T-helper 1 cell (primary cell): ENCODE data around the gene NAA80.

ENCODE experiments used
- DNase-seq, 5 donors: peaks; one replicate each; pipeline ENCODE4 v3.0.0-alpha.2; 2012 to 2020

The NAA80 gene

DNA sequence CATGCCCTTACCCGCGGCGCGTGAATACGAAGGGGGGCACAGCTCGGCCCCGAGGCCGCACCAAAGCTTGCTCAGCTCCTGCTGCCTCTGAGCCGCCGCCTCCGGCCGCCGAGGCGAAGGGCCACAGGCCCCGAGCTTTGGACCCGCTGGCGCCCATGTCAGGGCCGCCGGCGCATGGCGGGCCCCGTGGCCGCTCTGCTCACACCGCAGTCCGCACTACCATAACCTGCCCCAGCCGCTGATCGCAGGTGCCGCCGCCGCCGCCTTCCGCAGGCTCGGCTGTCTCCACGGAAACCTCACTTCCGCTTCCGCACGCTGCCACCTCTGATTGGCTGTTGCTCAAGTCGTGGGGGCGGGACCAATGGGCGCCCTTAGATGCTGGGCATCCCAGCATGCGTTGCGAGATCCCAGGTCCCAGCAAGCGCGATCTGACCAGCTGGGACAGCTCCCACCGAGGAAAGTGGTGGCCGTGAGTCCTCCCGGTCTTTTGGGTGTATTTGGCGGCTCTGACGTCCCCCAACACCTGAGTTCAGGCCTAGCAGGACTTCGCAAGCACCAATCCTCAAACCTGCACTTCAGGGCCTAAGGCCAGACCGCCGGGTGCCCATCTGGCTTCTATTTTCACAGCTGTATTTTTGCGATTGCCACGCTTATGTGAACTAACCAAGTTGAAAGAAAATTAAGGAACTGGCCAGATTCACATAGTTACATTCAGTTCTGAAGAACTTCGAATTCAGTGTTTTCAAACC is 28.9 kb upstream of the NAA80 start, which contains the start of gene TUSC2:
TUSC2 (minus strand) TSS at position 281 of the 749 bp plus-strand sequence; CDS start at position 157, 124 bp downstream.
- peak; percentile 89 to 96 (median 94) for DNase-seq

DNA sequence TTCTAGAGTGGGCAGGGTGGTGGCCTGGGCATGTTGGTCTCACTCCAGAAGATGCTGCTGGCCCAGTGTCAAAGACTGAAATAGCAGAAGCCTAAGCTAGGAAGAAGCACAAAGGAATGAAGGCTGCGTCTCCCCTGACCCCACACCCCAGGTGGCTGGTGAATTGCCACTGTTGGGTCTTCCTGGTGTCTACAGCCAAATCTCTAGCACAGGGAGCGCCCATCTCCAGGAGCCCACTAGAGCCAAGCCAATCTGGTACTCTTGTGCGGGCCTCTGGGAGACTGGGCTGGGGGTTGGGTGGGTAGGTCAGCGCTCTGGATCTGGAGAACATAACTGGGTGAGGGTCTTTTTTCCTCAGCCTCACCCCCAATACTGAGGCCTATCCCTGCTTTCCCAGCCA is 27.9 kb upstream of the NAA80 start:
- DNase-seq: no peak

DNA sequence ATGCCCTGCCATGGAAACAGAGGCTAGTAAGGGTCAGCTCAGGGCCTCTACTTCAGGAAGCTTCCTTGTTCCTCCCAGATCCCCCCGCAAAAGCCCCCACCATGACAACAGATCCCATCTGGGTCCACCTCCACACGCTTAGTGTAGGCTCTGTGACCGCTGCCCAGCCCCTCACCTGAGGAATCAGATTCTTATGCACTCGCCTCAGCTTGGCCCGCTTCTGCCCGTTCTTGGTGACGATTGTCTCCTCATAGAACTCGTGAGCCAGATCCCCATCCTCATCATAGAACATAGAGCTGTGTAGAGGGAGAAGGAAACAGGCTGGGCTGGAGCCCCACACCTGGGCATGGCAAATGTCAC is 27.0 kb upstream of the NAA80 start:
- DNase-seq: no peak

DNA sequence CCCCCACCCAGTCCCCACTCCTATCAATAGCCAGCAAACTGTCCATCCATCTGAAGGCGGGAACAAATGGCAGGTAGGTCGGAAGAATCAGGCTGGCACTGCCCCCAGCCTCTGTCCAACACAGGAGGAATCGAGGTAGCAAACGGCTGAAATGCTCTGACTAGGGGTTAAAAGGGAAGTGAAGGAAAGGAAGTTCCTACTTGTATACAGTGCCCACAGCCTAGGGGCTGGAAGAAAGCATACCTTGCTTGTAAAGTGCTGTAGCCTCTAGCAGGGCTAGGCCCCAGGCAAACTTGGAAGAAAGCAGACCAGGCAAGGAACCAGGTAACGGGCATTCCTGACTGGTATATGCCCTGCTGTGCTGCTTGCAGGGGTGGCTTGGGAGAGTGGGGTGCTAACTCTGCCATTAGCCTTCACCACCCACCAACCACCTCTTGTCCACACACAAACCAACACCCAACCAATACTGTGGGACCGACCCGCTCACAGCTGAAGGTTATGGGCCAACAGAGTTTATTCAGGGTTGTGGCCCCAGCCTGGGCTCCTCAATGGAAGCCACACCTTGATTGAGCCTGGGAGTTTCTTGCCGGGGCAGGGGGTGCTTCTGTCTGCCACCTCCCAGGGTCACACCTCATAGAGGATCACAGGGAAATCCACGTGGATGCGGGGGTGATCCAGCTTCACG is 26.4 kb upstream of the NAA80 start:
- DNase-seq: no peak

DNA sequence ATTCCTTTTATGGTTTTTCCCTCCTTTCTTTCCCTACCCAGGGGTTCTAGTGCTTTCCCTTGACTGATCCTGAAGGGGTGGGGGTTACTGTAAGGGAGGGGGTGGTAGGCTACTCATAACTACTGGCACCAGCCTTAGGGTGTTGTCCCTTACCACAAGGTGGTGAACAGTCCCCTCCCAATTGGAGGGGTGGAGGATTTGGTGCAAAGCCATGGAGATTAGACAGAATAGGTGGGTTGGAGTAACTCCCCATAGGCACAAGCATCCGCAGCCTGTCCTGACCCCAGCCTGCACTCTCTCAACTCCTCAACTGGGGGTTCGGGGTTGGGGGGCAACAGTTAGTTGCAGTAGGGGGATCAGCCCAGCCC is 25.9 kb upstream of the NAA80 start:
- DNase-seq: no peak

DNA sequence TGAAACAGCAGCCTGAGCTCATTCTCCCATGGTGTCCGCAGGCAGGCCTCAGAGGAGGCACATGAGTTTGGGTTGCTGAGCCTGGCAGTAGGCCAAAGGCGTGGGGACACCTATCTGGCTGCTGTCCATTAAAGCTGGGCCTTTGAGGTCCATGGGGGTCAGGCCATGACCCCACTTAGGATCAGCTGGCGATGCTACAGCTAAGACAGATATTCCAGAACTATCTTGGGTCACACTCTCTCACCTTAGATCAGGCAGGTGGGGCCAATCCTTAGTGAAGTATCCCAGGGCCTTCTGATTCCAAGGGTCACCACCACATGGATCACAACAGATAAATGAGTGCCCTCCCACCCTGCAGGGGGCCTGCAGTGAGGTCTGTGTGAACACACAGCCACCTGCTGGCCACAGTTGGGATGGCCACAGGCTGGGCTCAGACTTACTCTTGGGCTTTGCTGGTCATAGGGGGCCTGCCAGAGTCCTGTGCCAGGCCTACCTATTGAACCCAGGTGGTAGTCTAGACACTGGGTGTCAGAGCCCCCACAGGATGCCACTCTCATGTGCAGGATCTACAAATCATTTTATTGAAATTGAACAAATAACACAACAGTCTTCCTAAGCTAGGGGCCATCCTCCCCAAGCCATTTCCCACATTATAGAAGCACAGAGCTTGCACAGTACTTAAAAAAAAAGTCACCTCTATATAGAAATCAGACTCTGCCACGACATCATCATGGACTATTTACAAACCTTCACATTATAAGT is 25.3 kb upstream of the NAA80 start:
- peak in 3 of 5 donors; percentile 40 to 50 (median 42) for DNase-seq

DNA sequence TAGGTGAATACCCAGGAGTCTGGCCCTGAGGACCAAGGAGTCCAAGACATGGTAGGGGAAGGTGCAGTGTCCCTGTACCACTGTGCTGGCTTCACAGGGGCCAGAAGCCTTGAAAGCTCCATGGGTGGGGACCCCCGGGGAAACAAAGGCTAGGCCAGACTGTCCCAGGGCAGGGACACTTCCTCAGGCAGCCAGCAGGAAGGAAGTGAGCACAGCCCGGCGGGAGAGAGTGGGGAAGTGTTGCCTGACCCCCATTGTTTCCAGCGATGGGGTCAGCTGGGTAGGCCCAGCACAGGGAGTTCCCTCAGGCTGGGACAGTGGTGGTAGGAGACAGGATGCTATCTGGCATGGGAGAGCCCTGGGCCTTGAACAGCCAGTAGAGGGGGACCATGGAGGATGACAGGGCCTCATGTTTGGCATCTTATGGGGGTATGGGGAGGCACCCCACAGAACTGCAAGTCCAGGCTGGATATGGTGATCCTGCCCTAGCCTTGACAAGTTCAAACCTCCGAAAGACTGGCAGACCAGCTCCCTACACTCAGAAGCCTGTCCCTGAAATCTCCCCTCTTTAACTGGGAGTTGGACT is 24.5 kb upstream of the NAA80 start:
- DNase-seq: no peak

DNA sequence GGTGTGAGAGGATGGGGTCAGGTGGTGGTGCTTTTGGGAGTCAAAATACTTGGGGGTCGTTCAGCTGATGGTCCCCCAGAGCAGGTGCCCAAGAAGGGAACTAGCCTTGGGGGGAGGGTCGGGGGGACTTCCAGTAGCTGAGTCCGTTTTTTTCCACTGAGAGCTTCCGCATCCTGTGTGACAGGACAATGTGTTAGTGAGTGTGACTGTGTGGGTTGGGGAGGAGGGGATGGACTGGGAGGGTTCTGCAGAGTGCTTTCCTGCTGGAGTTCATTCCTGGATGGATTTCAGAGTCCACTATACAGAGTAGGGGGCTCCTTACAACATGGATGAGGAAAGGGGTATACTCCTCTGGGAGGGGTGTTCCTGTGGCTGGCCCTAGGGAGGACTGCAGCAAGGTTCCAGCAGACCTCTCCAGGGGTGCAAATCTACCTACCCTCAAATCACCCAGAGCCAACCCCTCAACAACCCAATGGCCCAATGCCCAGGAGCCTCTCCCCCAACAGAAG is 23.9 kb upstream of the NAA80 start:
- no peak for DNase-seq

DNA sequence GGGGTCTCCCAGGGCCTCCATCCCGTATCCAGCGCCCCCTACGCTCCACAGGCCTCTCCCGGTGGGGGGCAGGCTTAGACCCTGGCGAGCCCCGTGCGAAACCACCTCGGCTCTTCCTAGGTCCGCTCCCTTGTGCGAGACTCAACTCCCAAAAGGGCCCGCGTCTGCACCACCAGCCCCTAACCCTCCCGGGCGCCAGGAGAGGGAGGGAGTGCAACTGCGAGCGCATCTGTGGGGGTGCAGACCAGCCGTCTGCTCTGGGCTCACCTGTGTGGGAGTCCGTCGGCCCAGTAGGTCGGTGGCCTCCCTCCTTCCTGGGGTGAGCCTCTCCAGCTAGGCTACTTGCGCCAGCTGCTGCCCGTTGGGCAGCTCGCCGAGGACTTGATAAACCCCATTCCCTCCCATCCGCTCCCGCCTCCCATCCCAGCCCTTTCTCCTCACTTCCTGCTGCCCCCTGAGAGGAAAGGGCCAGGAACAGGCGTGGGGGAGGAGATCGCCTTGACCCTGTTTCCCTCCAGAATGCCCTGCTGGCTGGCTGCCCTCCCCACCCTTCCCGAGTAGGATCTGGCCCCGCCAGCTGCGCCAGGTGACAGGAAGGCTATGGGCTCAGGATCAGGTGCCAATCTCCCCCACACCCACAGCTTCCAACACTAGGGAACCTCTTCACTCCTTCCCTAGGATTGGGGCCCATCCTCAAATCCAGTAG is 23.3 kb upstream of the NAA80 start, which contains the start of gene HYAL2:
HYAL2 (minus strand) TSS at position 360 of the 706 bp plus-strand sequence. CDS start 2,256 bp downstream, outside the sequence.
- DNase-seq: no peak

DNA sequence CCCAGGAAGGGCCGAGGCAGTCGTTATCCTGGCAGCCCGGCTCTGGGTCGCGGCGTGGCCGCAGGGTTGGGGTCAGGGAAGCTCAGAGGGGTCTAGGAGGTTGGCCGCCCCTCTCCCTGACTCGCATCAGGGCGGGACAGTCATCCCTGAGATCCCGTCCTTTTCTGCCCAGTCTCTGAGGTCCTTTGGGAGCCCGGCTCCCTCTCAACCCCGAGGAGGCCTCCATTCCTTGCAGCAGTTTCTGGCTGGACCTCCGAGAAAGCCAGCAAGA is 22.8 kb upstream of the NAA80 start:
- DNase-seq: no peak

DNA sequence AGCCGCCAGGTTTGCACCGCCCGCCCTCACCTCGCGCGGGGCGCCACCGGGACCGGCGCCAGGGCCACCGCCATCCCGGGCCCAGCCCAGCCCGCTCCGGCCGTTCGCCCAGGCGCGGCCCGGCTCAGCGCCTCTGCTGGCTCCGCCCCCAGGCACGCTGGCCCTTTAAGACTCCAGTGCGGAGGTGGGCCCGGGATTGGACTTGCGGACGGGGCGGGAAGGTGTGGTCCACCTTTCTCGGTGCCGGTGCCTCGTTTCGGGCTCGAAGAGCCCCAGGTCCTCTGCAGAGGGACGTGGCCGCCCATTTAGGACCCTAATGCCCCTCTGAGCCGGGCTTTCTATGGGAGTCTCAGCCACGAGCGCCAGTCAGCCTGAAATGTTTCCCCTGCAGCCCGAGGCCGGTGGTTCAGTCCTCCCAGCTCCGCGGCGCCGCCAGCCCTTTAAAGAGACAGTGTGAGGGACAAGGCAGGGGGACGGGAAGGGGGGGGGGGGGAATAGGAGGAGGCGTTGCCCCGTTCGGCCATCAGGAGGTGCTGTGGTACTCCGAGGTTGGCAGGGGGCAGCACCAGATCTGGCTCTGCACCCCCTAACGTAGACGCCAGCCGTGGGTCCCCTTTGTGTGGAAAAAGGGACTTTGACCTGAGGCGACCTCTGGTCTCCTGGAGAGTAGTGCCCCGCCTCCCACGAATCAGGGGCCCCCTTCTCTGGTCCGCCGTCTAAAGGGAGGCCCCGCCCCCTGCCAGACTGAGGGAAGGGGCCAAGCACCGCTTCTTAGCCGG is 22.3 kb upstream of the NAA80 start:
- DNase-seq: peak; percentile 59 to 87 (median 70)

DNA sequence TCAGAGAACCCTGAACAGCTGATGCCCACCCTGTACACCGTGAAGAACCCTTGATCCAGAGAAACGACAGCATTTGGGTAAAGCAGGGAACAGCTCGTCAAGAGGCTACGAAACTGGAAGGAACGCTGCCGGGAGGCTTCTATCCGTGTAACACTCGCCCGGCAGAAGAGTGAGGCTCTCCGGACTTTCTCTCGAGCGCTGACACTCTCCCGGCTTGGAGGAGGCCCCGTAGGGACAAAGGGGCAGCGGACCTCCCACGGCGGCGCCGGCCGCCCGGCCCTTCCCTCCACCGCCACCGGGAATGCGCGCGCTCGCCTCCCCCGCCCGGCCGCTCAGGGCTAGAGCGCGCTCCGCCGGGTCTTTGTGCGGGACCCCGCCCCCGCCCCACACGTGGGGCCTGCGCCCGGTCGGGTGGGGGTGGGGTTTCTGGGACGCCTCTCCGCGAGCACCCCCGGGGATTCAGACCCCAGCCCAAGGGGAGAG is 21.7 kb upstream of the NAA80 start:
- peak in 3 of 5 donors; percentile 35 to 56 (median 48) for DNase-seq

DNA sequence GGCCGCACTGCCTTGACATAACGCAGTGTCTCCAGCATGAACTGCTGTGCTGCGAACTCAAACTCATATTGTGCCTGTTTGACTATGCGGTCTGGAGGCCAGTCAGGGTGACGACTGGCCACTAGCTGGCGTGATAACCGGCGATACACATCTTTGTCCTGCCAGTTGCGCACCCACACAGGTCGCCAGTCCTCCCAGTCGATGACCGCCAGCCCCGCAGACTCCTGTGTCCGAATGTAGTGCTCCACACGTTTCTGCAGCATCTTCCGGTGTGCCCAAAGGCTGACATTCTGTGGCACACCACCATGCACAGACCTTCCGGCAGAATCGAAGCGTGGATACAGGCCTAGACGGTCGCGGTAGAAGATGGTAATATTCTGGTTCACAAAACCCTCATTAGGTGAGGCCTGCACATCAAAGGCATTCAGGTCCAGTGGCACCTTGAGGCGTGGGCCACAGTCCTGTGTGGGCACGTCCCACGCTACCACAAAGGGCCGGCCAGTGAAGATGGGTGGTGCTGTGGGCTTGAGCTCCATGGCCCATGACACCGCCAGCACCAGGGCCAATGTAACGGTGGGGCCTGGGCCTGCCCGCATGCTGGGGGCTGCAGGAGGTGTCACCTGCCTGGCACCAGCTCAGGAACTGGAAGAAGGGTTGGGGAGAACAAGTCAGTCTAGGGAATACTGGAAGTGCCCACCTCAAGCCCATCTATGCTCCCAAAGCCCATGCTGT is 20.9 kb upstream of the NAA80 start:
- DNase-seq: no peak

DNA sequence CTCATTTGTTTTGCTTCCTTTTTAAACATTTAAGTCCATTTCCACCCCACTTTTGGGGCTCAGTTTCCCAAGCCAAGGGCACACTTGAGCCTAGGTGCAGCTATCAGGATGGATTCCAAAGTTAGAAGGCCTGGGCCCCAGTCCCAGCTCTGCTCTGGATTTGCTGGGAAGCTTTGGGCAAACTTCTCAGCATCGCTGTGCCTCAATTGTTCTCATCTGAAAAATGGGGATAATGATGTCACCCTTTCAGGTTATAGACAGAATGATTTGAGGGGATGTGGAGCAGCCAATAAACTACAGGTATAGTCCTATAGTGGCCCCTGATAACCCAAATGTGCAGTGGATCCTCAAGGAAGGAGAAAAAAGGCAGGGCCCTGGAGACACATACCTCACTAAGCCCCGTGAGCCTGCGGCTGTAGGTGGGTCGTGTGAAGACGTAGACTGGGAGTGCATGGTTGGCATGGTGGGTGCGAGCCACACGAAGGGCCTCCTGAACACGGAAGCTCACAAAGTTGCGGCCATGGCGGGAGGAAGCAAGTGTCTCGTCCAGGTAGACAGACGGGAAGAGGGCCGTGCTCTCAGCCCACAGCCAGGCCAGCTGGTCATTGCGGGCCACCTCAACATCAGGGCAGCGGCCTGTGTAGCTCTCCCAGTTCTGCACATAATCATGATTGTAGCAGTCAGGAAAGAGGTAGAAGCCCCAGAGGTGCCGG is 20.1 kb upstream of the NAA80 start:
- DNase-seq: no peak

DNA sequence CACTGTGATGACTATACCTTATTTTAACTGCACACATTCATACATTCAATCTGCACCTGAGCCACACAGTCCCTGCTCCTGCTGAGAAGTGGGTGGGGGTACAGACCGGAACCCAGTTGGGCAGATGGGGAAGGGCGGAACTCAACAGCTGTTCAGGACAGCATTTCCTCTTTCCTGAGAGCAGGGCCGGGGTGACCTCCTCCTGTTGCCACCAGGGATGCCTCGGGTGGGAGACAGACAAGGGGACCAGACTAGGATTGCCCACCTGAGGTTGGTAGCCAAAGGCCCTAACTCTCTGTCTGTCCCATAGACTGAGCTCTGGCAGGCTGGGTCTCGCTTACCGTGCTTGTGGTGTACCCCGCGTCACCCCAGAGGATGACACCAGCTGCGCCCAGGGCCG is 19.4 kb upstream of the NAA80 start:
- no peak for DNase-seq

DNA sequence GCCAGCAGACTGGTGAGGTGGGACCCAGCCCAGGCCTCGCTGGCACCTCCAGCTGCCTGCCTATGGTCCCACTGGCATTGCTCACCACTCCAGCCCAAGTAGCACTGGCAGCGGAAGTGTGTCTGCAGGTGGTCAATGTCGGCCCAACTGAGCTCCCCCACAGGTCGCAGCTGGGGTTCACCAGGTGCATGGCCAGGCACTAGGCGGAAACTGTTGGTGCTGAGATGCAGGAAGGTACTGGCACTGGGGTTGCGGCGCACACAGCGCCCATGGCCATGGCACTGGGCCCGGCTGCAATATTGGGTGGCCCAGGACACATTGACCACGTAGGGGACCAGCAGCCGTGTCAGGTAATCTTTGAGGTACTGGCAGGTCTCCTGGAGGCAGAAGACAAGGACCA is 19.0 kb upstream of the NAA80 start:
- DNase-seq: no peak

DNA sequence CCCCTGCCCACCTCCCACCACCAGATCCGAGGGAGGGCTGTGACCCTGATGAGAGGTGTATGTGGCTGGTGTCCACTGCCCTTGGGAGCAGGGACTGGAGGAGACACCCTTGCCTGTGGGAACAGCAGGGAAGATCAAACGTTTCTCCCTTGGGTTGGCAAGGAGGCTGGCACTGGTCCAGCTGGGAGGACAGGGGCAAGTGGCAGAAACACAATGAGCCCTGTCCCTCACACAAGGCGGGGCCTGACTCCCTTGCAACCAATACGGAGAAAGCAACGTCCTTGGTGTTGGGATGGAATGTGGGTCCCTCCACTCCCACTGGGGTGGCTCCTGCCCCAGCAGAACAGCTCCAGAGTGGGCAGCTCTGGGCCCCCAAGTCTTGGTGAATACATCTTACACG is 18.1 kb upstream of the NAA80 start:
- DNase-seq: no peak

DNA sequence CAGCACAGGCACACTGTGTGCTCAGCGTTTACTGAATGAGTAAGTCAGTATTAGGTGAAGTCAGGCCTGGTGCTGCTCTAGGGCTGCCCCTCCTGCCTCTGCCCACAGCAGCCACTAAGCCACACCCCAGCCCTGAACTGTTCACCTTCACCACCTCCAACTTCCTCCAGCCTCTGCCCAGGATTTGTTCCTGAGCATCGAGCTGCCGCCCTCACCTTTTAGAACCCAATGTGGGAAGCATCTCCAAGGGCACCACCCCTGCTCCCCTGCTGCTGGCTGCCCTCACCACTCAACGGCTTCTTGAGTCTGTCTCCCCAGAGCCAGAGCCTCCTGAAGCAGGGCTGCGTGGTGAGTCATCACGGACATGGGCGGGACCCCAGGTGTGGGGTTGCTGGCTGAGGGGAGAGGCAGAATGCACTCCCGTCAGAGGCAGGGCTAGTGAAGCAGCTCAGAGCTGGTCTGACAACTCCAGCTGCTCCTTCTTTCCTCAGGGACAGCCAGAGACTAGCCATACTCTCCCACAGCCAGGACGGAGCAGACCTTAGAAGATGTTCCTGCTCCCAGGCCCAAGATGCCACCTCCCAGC is 17.5 kb upstream of the NAA80 start:
- peak; percentile 42 to 65 (median 59) for DNase-seq

DNA sequence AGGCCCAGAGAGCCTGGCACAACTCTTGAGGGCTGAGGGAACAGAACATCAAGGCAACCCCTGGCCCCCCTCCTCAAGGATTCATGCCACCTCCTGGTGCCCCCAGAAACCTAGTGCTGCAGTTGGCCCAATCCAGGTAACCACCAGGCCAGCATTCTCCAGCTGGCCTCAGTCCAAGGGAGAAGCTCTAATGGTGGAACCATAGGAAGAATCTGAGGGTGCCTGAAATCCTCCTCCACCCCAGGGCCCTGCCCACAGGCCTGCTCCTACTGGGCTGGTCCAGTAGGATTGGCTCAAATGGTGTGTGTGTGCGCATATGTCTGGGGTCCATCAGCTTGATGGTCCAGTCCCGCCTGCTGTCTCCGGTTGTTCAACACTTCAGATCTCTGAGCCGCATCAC is 15.6 kb upstream of the NAA80 start:
- no peak for DNase-seq

DNA sequence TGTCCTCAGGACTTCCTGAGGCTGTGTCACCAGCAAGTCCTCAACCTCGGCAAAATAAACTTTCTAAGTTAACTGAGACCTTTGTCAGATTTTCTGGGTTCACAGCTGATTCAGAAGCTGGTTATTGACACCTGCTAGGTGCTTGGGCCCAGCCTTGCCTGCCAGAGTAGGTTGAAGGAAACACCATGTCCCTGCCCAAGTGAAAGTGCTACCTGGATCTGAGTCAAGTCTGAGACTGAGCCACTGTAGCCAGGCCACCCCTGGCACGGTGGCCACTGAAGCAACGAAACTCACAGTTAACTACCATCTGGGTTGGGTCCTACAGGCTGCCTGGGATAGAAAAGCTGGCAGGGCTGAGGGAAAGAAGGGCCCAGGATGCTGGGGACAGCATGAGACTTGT is 15.1 kb upstream of the NAA80 start:
- no peak for DNase-seq
